SK-N-SH (cell line): ENCODE results near the gene RAB1B. TPM values are rescaled to one million over a fixed set of nuclear protein-coding genes. Genes with fewer than 3 reads are reported as not detected.

Experiments used
- CTCF ChIA-PET: fragments of 300-600, 350-600 bp; formaldehyde crosslinking; extraction: SDS; loops from one replicate; lab custom pipeline; 2021; lab: Yijun Ruan, JAX
- POLR2A ChIA-PET: fragments of 350-600 bp; sonication (Branson Sonifier 250); formaldehyde crosslinking; extraction: SDS; loops from one replicate; lab custom pipeline; 2020; ENCODE audit warnings: antibody characterized with exemption, inconsistent platforms; lab: Yijun Ruan, JAX
- DNase-seq: peaks from one replicate; pipeline ENCODE4 v3.0.0; 2012
- H2AFZ ChIP-seq: fragments of 200-600 bp; sonication (generic); 2 replicates; pipeline ENCODE4 v1.8.1; 2016; ENCODE audit warnings: antibody characterized with exemption, mild to moderate bottlenecking, low read depth
- H3F3A ChIP-seq: fragments of 200-600 bp; sonication (generic); replicated peaks from 2 replicates; pipeline ENCODE3; 2016; ENCODE audit warnings: antibody characterized with exemption, mild to moderate bottlenecking; ENCODE audit not compliant: insufficient read depth
- H3K27ac ChIP-seq, 2 experiments: fragments of 200-500 bp in 1 of 2; fragments of 200-600 bp in 1 of 2; sonication (Bioruptor generic) in 1 of 2; sonication (generic), shearing (Covaris generic) in 1 of 2; 2 replicates each; pipeline versions ENCODE4 v1.5.1 to v1.6.1; 2014 to 2016; ENCODE audit warnings: low read depth in 2 of 2, inconsistent platforms in 1 of 2, low read length in 1 of 2, mild to moderate bottlenecking in 1 of 2, mixed read lengths in 1 of 2
- H3K27me3 ChIP-seq: fragments of 200-600 bp; sonication (generic), shearing (Covaris generic); 2 replicates; pipeline ENCODE4 v1.6.1; 2016; ENCODE audit warnings: mixed run types; ENCODE audit not compliant: insufficient read depth
- H3K36me3 ChIP-seq, 2 experiments: fragments of 200-500 bp in 1 of 2; fragments of 200-600 bp in 1 of 2; sonication (Bioruptor generic) in 1 of 2; sonication (generic) in 1 of 2; replicated peaks in 1 of 2; 2 replicates each; pipeline versions ENCODE3 to v1.5.1; 2014 to 2016; ENCODE audit warnings: low read length in 1 of 2, mild to moderate bottlenecking in 1 of 2; ENCODE audit not compliant: insufficient read depth in 2 of 2, control insufficient read depth in 1 of 2
- H3K4me1 ChIP-seq, 2 experiments: fragments of 200-500 bp in 1 of 2; fragments of 200-600 bp in 1 of 2; sonication (Bioruptor generic) in 1 of 2; sonication (generic), shearing (Covaris generic) in 1 of 2; 2 replicates each; pipeline versions ENCODE4 v1.5.1 to v1.6.1; 2014 to 2016; ENCODE audit warnings: low read depth in 1 of 2, low read length in 1 of 2, mixed run types in 1 of 2; ENCODE audit not compliant: insufficient read depth in 2 of 2, control insufficient read depth in 1 of 2
- H3K4me2 ChIP-seq: fragments of 200-600 bp; sonication (generic), shearing (Covaris generic); 2 replicates; pipeline ENCODE4 v1.6.1; 2017; ENCODE audit warnings: mixed run types
- H3K4me3 ChIP-seq, 2 experiments: fragments of 200-500 bp in 1 of 2; fragments of 200-600 bp in 1 of 2; sonication (Bioruptor generic) in 1 of 2; sonication (generic), shearing (Covaris generic) in 1 of 2; 2 replicates each; pipeline versions ENCODE4 v1.5.1 to v1.8.1; 2014 to 2016; ENCODE audit warnings: low read depth in 2 of 2, inconsistent platforms in 1 of 2, low read length in 1 of 2, mild to moderate bottlenecking in 1 of 2, mixed read lengths in 1 of 2, moderate library complexity in 1 of 2
- H3K79me2 ChIP-seq: fragments of 200-600 bp; sonication (generic); 2 replicates; pipeline ENCODE4 v1.8.1; 2017; ENCODE audit warnings: mild to moderate bottlenecking; ENCODE audit not compliant: insufficient read depth
- H3K9ac ChIP-seq: fragments of 200-600 bp; sonication (generic); 2 replicates; pipeline ENCODE4 v1.6.1; 2017; ENCODE audit warnings: mixed run types
- H3K9me2 ChIP-seq: fragments of 200-600 bp; sonication (generic); 2 replicates; pipeline ENCODE4 v1.6.1; 2017; ENCODE audit warnings: mixed run types
- H3K9me3 ChIP-seq: fragments of 200-600 bp; sonication (generic); 2 replicates; pipeline ENCODE4 v1.6.1; 2017; ENCODE audit warnings: mixed run types, mild to moderate bottlenecking, moderate library complexity
- H4K20me1 ChIP-seq: fragments of 200-600 bp; sonication (generic); 2 replicates; pipeline ENCODE4 v1.6.1; 2017; ENCODE audit warnings: mild to moderate bottlenecking, mixed run types; ENCODE audit not compliant: insufficient read depth
- CHD2 ChIP-seq: fragments of 150-350 bp; IDR thresholded peaks from 2 replicates; pipeline ENCODE4 v1.6.1; 2018; ENCODE audit warnings: low read length; ENCODE audit not compliant: partially characterized antibody
- EP300 ChIP-seq, 2 experiments: IDR thresholded peaks; 2 replicates each; pipeline versions ENCODE4 v1.4.0 to v1.6.1; 2012; ENCODE audit warnings: borderline replicate concordance in 1 of 2, low read depth in 1 of 2, low read length in 1 of 2
- EZH2phosphoT487 ChIP-seq: fragments of 200-600 bp; sonication (generic); IDR thresholded peaks from 2 replicates; pipeline ENCODE4 v1.6.1; 2017; ENCODE audit warnings: low read depth, mixed run types, mild to moderate bottlenecking, antibody characterized with exemption, moderate library complexity, borderline replicate concordance
- FOSL2 ChIP-seq: IDR thresholded peaks from 2 replicates; pipeline ENCODE4 v1.4.0; 2012; ENCODE audit warnings: low read depth, mild to moderate bottlenecking, moderate library complexity, borderline replicate concordance
- FOXJ3 ChIP-seq: sonication (generic); formaldehyde crosslinking; IDR thresholded peaks from 2 replicates; pipeline ENCODE4 v1.5.1; 2020; ENCODE audit warnings: mild to moderate bottlenecking, missing genetic modification reagents
- FOXM1 ChIP-seq: IDR thresholded peaks from 2 replicates; pipeline ENCODE4 v1.4.0; 2012; ENCODE audit warnings: low read depth, mild to moderate bottlenecking
- GATA2 ChIP-seq: sonication (generic); formaldehyde crosslinking; IDR thresholded peaks from 2 replicates; pipeline ENCODE4 v1.5.0; 2020; ENCODE audit warnings: mild to moderate bottlenecking, missing genetic modification reagents
- NFIC ChIP-seq: IDR thresholded peaks from 2 replicates; pipeline ENCODE4 v1.4.0; 2012; ENCODE audit warnings: borderline replicate concordance
- RAD21 ChIP-seq: IDR thresholded peaks from 2 replicates; pipeline ENCODE4 v1.6.1; 2012; ENCODE audit warnings: mild to moderate bottlenecking, low read length
- SIN3A ChIP-seq: IDR thresholded peaks from 2 replicates; pipeline ENCODE4 v1.6.1; 2012; ENCODE audit warnings: low read depth, mild to moderate bottlenecking, low read length, moderate library complexity, borderline replicate concordance
- SMC3 ChIP-seq: IDR thresholded peaks from 2 replicates; pipeline ENCODE4 v1.6.1; 2012; ENCODE audit warnings: low read depth, low read length, improper control_type of control experiment
- TCF12 ChIP-seq: IDR thresholded peaks from 2 replicates; pipeline ENCODE4 v1.4.0; 2012
- TEAD4 ChIP-seq: IDR thresholded peaks from 2 replicates; pipeline ENCODE4 v1.4.0; 2012; ENCODE audit warnings: mild to moderate bottlenecking, borderline replicate concordance; ENCODE audit not compliant: insufficient read depth
- WGBS: methylation state at CpG from one replicate; pipeline ENCODE4 v1.1.6; 2017; ENCODE audit warnings: low lambda C conversion rate; 5-methylcytosine and 5-hydroxymethylcytosine counted together
- polyA plus RNA-seq, 3 experiments: library from polyadenylated mRNA; depleted of rRNA; stranded (reverse); fragments of >200 nt; gene quantifications; 2 replicates each; pipeline ENCODE4 v1.2.3, GENCODE V29; 2012
- TF ChIP-seq, protein P1 (sequence below): IDR thresholded peaks from 2 replicates; pipeline ENCODE4 v1.6.1; 2012; ENCODE audit warnings: mild to moderate bottlenecking, low read depth, low read length, moderate library complexity
- TF ChIP-seq, protein P2 (sequence below): IDR thresholded peaks from 2 replicates; pipeline ENCODE4 v1.4.0; 2012; ENCODE audit warnings: low read depth
- TF ChIP-seq, protein P3 (sequence below): fragments of 150-350 bp; IDR thresholded peaks from 2 replicates; pipeline ENCODE4 v1.6.1; 2017; ENCODE audit warnings: antibody characterized with exemption, low read length, low read depth, borderline replicate concordance
- TF ChIP-seq, protein P4 (sequence below): IDR thresholded peaks from 2 replicates; pipeline ENCODE4 v1.4.0; 2012; ENCODE audit warnings: low read depth, borderline replicate concordance

RAB1B gene
- polyA plus RNA-seq, 1 of the 3 experiments (the other 2 are of a cell fraction) = 208 TPM

DNA sequence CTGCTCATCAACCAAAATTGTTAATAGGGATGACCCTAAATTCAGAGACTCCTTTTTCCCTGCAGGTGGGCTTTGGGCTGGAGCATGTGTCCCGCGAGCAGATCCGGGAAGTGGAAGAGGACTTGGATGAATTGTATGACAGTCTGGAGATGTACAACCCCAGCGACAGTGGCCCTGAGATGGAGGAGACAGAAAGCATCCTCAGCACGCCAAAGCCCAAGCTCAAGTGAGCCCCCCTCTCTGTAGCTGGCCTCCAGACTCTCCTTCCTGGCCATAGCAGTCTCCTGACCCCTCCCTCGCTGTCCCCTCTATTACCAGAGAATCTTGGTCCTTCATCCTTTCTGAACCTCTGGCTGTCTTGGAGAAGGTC lies 47.9 kb upstream of the RAB1B start:
- Histone ChIP-seq H3K4me2 (no peak overlapping the region), H2AFZ (no peak overlapping the region), H3F3A (peaks cover 8% of the 10 kb centered on the region), H4K20me1 (0 out of 2 replicates have a peak, but pooled peaks cover 4% of the 10 kb centered on the region), H3K9me2 (no peaks in the 10 kb centered on the region), H3K4me1 (peaks cover 0 to 6% of the 10 kb centered on the region in 2 experiments; a peak in 1 of 4 replicates), H3K9ac (no peak overlapping the region), H3K27ac (no peak overlapping the region), H3K79me2 (no peaks in the 10 kb centered on the region), H3K9me3 (no peaks in the 10 kb centered on the region), H3K4me3 (no peak overlapping the region), H3K36me3 (peaks cover 34 to 53% of the 10 kb centered on the region in 2 experiments), H3K27me3 (no peaks in the 10 kb centered on the region)
- WGBS = 94% methylated on average over 5 of the region's 6 CpGs
- no peak for DNase-seq
- TF ChIP-seq GATA2 (no peak), EP300 (IDR thresholded peaks at IDR 0.05; ENCODE audit: borderline replicate concordance in 1 of 2, low read depth in 1 of 2, low read length in 1 of 2) (no peak), CHD2 (no peak), EZH2phosphoT487 (no peak), FOXJ3 (no peak), RAD21 (no peak), TCF12 (no peak), NFIC (no peak), FOSL2 (no peak), TEAD4 (no peak), FOXM1 (no peak), SIN3A (no peak), SMC3 (no peak)
- TF ChIP-seq, protein P1, sequence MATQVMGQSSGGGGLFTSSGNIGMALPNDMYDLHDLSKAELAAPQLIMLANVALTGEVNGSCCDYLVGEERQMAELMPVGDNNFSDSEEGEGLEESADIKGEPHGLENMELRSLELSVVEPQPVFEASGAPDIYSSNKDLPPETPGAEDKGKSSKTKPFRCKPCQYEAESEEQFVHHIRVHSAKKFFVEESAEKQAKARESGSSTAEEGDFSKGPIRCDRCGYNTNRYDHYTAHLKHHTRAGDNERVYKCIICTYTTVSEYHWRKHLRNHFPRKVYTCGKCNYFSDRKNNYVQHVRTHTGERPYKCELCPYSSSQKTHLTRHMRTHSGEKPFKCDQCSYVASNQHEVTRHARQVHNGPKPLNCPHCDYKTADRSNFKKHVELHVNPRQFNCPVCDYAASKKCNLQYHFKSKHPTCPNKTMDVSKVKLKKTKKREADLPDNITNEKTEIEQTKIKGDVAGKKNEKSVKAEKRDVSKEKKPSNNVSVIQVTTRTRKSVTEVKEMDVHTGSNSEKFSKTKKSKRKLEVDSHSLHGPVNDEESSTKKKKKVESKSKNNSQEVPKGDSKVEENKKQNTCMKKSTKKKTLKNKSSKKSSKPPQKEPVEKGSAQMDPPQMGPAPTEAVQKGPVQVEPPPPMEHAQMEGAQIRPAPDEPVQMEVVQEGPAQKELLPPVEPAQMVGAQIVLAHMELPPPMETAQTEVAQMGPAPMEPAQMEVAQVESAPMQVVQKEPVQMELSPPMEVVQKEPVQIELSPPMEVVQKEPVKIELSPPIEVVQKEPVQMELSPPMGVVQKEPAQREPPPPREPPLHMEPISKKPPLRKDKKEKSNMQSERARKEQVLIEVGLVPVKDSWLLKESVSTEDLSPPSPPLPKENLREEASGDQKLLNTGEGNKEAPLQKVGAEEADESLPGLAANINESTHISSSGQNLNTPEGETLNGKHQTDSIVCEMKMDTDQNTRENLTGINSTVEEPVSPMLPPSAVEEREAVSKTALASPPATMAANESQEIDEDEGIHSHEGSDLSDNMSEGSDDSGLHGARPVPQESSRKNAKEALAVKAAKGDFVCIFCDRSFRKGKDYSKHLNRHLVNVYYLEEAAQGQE = no peak
- TF ChIP-seq, protein P2, sequence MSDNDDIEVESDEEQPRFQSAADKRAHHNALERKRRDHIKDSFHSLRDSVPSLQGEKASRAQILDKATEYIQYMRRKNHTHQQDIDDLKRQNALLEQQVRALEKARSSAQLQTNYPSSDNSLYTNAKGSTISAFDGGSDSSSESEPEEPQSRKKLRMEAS = no peak
- TF ChIP-seq, protein P3, sequence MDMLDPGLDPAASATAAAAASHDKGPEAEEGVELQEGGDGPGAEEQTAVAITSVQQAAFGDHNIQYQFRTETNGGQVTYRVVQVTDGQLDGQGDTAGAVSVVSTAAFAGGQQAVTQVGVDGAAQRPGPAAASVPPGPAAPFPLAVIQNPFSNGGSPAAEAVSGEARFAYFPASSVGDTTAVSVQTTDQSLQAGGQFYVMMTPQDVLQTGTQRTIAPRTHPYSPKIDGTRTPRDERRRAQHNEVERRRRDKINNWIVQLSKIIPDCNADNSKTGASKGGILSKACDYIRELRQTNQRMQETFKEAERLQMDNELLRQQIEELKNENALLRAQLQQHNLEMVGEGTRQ = no peak
- TF ChIP-seq, protein P4, sequence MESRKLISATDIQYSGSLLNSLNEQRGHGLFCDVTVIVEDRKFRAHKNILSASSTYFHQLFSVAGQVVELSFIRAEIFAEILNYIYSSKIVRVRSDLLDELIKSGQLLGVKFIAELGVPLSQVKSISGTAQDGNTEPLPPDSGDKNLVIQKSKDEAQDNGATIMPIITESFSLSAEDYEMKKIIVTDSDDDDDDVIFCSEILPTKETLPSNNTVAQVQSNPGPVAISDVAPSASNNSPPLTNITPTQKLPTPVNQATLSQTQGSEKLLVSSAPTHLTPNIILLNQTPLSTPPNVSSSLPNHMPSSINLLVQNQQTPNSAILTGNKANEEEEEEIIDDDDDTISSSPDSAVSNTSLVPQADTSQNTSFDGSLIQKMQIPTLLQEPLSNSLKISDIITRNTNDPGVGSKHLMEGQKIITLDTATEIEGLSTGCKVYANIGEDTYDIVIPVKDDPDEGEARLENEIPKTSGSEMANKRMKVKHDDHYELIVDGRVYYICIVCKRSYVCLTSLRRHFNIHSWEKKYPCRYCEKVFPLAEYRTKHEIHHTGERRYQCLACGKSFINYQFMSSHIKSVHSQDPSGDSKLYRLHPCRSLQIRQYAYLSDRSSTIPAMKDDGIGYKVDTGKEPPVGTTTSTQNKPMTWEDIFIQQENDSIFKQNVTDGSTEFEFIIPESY = no peak
- ChIA-PET CTCF (interaction anchor here (0.9 to 6.7 kb wide), 4 partner anchors 9 to 59 kb away, joined by 3 to 73 read pairs (median 14); partner anchors contain the start of genes CNIH2 and RAB1B), POLR2A (no interaction called here)
